MCF 10A (cell line): Measurements from ENCODE around the gene ACYP2. TPM values are rescaled to one million over a fixed set of nuclear protein-coding genes. Genes with fewer than 3 reads are reported as not detected.

Source experiments
- BruUV-seq: library from RNA; stranded (reverse); fragments of 400-500 nt; replicated peaks from 2 replicates; lab custom pipeline; 2021; lab: Mats Ljungman, UMichigan
- CTCF ChIA-PET: fragments of 300-600 bp; sonication (Branson Sonifier 250); formaldehyde crosslinking; extraction: SDS; loops from one replicate; lab custom pipeline; 2021; ENCODE audit warnings: antibody characterized with exemption, inconsistent platforms; lab: Yijun Ruan, JAX
- POLR2A ChIA-PET: fragments of 300-600, 350-650 bp; sonication (Branson Sonifier 250); formaldehyde crosslinking; extraction: SDS; loops from one replicate; lab custom pipeline; 2020; ENCODE audit warnings: antibody characterized with exemption, inconsistent platforms; lab: Yijun Ruan, JAX
- DNase-seq: peaks from one replicate; pipeline ENCODE4 v3.0.0-alpha.2; 2018; ENCODE audit not compliant: unreplicated experiment
- H3K27ac Mint-ChIP-seq: one replicate; pipeline ENCODE4 v1.8.0; 2022; ENCODE audit warnings: mild to moderate bottlenecking, low read depth, mixed read lengths; ENCODE audit not compliant: unreplicated experiment
- H3K27me3 Mint-ChIP-seq: one replicate; pipeline ENCODE4 v1.8.0; 2022; ENCODE audit warnings: mixed read lengths; ENCODE audit not compliant: insufficient read depth, unreplicated experiment
- H3K36me3 Mint-ChIP-seq: one replicate; pipeline ENCODE4 v1.8.0; 2022; ENCODE audit warnings: mild to moderate bottlenecking, moderate library complexity, mixed read lengths; ENCODE audit not compliant: insufficient read depth, unreplicated experiment
- H3K4me1 Mint-ChIP-seq: one replicate; pipeline ENCODE4 v1.8.0; 2022; ENCODE audit warnings: mixed read lengths; ENCODE audit not compliant: insufficient read depth, unreplicated experiment
- H3K4me3 Mint-ChIP-seq: one replicate; pipeline ENCODE4 v1.8.0; 2022; ENCODE audit warnings: mild to moderate bottlenecking, moderate library complexity, mixed read lengths; ENCODE audit not compliant: unreplicated experiment
- H3K9me3 Mint-ChIP-seq: one replicate; pipeline ENCODE4 v1.8.0; 2022; ENCODE audit warnings: mixed read lengths; ENCODE audit not compliant: unreplicated experiment
- intact Hi-C: fragments of 100-400 bp; cut with micrococcal nuclease; formaldehyde crosslinking; loops from 2 replicates; pipeline ENCODE4 v1.14.1; 2022
- total RNA-seq: library from RNA; stranded (reverse); gene quantifications from 2 replicates; pipeline ENCODE4 v1.2.3, GENCODE V29; 2022
- TF ChIP-seq, protein P1 (sequence below): fragments of 200-600 bp; IDR thresholded peaks from one replicate; pipeline ENCODE4 v1.8.0; 2022; ENCODE audit warnings: antibody characterized with exemption, mild to moderate bottlenecking; ENCODE audit not compliant: unreplicated experiment

ACYP2 gene
- total RNA-seq, 1 experiment from 2014 or later: 14.3 TPM

DNA sequence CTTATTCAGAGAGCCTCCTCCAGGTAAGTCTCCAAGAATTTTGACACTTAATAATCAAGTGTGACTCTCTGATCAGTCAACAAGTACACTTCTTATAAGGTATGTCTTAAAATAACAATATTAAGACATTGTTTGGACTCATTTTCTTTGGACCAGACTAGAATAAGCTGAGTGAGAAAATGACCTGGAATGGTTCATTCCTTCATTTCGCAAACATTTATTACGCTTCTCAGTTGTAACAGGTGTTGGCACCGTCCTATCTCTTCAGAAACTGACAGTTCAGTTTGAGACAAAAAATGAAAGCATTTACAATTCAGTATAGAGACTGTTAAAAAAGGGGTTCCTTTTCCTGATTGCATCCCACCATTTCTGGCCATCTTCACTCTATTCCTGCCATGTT, 94.0 kb downstream of the ACYP2 start:
- TF ChIP-seq, protein P1, sequence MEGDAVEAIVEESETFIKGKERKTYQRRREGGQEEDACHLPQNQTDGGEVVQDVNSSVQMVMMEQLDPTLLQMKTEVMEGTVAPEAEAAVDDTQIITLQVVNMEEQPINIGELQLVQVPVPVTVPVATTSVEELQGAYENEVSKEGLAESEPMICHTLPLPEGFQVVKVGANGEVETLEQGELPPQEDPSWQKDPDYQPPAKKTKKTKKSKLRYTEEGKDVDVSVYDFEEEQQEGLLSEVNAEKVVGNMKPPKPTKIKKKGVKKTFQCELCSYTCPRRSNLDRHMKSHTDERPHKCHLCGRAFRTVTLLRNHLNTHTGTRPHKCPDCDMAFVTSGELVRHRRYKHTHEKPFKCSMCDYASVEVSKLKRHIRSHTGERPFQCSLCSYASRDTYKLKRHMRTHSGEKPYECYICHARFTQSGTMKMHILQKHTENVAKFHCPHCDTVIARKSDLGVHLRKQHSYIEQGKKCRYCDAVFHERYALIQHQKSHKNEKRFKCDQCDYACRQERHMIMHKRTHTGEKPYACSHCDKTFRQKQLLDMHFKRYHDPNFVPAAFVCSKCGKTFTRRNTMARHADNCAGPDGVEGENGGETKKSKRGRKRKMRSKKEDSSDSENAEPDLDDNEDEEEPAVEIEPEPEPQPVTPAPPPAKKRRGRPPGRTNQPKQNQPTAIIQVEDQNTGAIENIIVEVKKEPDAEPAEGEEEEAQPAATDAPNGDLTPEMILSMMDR: no peak
- BruUV-seq: no TSS peak
- no peak overlapping the region for H3K4me3 Mint-ChIP-seq
- ChIA-PET CTCF (interaction anchor here (0.6 to 1.1 kb wide), 2 partner anchors 97 to 206 kb away, joined by 3 read pairs; no protein-coding TSS in a partner anchor), POLR2A (interaction anchor here (1.0 kb wide), 1 partner anchor 48 kb away, joined by 3 read pairs; no protein-coding TSS in a partner anchor)
- no peaks in the 10 kb centered on the region for H3K27me3 Mint-ChIP-seq
- H3K4me1 Mint-ChIP-seq: peaks cover 20% of the 10 kb centered on the region
- peaks cover 4% of the 10 kb centered on the region for H3K9me3 Mint-ChIP-seq
- no peak for DNase-seq
- intact Hi-C loops: no loop called here
- no peak overlapping the region for H3K27ac Mint-ChIP-seq
- no peaks in the 10 kb centered on the region for H3K36me3 Mint-ChIP-seq

DNA sequence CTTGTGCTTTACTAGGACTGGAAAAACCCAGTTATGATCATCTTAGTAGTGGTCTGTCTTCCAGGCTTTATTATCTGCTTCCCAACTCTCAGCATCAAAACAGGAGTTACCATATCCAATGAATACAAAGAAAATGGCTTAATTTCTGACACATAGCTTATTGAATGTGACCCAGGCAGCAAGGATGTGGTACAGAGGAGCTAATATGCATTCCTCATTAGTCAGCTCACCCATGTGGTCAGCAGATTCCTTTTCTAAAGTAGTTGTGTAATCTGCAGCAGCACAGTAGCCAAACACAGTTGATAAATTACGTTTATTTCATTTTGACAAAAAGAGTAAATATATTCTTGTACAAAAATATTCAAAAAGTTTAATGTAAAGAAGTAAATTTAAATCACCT, 97.0 kb downstream of the ACYP2 start:
- Mint-ChIP-seq H3K27me3 (no peaks in the 10 kb centered on the region), H3K4me1 (peaks cover 14% of the 10 kb centered on the region), H3K9me3 (peaks cover 11% of the 10 kb centered on the region), H3K36me3 (no peaks in the 10 kb centered on the region), H3K27ac (no peak overlapping the region), H3K4me3 (no peak overlapping the region)
- no TSS peak for BruUV-seq
- POLR2A ChIA-PET: interaction anchor here (0.8 to 1.7 kb wide), 3 partner anchors 13 to 118 kb away, joined by 3 to 7 read pairs (median 4); a partner anchor contains a TSS
- intact Hi-C loops: no loop called here
- DNase-seq: peak; percentile 76
- TF ChIP-seq, protein P1: no peak
- CTCF ChIA-PET: interaction anchor here (0.6 kb wide), 2 partner anchors 60 to 444 kb away, joined by 3 read pairs; no protein-coding TSS in a partner anchor

DNA sequence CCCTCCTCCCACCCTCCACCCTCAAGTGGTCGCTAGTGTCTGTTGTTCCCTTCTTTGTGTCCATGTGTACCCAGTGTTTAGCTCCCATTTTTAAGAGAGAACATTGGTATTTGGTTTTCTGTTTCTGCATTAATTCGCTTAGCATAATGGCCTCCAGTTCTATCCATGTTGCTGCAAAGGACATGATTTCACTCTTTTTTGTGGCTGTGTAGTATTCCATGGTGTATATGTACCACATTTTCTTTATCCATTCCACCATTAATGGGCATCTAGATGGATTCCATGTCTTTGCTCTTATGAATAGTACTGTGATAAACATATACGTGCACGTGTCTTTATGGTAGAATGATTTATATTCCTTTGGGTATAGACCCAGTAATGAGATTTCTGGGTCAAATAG, 97.7 kb downstream of the ACYP2 start:
- no peak for DNase-seq
- TF ChIP-seq, protein P1: no peak
- Mint-ChIP-seq H3K4me3 (no peak overlapping the region), H3K36me3 (no peaks in the 10 kb centered on the region), H3K27ac (no peak overlapping the region), H3K9me3 (peaks cover 11% of the 10 kb centered on the region), H3K4me1 (peaks cover 10% of the 10 kb centered on the region), H3K27me3 (no peaks in the 10 kb centered on the region)
- BruUV-seq: no TSS peak
- ChIA-PET POLR2A (interaction anchor here (0.8 to 1.7 kb wide), 3 partner anchors 13 to 117 kb away, joined by 3 to 7 read pairs (median 4); a partner anchor contains a TSS), CTCF (interaction anchor here (0.6 kb wide), 1 partner anchor 59 kb away, joined by 3 read pairs; no protein-coding TSS in a partner anchor)
- intact Hi-C loops: no loop called here

DNA sequence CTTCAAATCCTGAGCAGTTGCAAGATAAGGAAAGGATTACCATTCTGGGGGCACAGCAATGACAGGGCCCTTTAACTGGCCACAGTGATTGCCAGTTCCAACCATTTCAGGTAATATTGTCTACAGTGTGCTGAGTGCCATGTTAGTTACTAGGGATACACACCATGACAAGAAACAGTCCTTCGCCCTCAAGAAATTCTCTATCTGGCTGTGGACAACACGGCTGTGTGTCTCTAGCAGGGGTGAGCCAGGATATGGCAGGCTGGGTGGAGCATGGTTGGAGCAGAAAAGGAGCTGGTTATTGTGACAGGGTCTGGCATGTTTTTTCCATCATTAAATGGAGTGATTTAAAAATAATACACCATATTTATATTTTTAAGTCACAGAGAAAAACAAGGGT, 109.6 kb downstream of the ACYP2 start:
- ChIA-PET CTCF (no interaction called here), POLR2A (no interaction called here)
- Mint-ChIP-seq H3K36me3 (no peaks in the 10 kb centered on the region), H3K9me3 (no peaks in the 10 kb centered on the region), H3K4me1 (no peaks in the 10 kb centered on the region), H3K27ac (no peak overlapping the region), H3K27me3 (no peaks in the 10 kb centered on the region), H3K4me3 (no peak overlapping the region)
- intact Hi-C loops: no loop called here
- DNase-seq: no peak
- TF ChIP-seq, protein P1: no peak
- BruUV-seq: no TSS peak
